Caco-2 (cell line): ENCODE data around the gene ABCA10. TPM values are rescaled to one million over a fixed set of nuclear protein-coding genes. Genes with fewer than 3 reads are reported as not detected.
A peak's percentile ranks its signal among the peaks of the same experiment; 100 is the strongest.

Experiments
- BruUV-seq: library from RNA; stranded (reverse); fragments of 400-500 nt; replicated peaks from 2 replicates; lab custom pipeline; 2021; lab: Mats Ljungman, UMichigan
- CTCF ChIA-PET: fragments of 300-600 bp; sonication (Branson Sonifier 250); formaldehyde crosslinking; loops from one replicate; lab custom pipeline; 2022; ENCODE audit warnings: antibody characterized with exemption; lab: Charles Lee
- POLR2A ChIA-PET: fragments of 300-600 bp; sonication (Branson Sonifier 250); formaldehyde crosslinking; loops from one replicate; lab custom pipeline; 2022; ENCODE audit warnings: antibody characterized with exemption; lab: Charles Lee
- DNase-seq, 2 experiments: peaks; one replicate each; pipeline versions ENCODE4 v3.0.0 to v3.0.0-alpha.2; 2020 to 2022
- H3K27me3 ChIP-seq: replicated peaks from 2 replicates; pipeline ENCODE4 v1.6.0; 2011; ENCODE audit warnings: low read length; ENCODE audit not compliant: control insufficient read depth, insufficient read depth
- H3K36me3 ChIP-seq: 2 replicates; pipeline ENCODE4 v1.5.1; 2011; ENCODE audit warnings: low read length; ENCODE audit not compliant: control insufficient read depth, insufficient read depth
- H3K4me1 ChIP-seq: fragments of 250-450 bp; sonication (Bioruptor Pico); 2 replicates; pipeline ENCODE4 v1.5.1; 2020; ENCODE audit warnings: mild to moderate bottlenecking
- H3K4me3 ChIP-seq: 2 replicates; pipeline ENCODE4 v1.5.1; 2011; ENCODE audit warnings: low read depth, mild to moderate bottlenecking, control low read depth, low read length
- H3K9me3 ChIP-seq: fragments of 250-450 bp; sonication (Bioruptor Pico); 2 replicates; pipeline ENCODE4 v1.5.1; 2020; ENCODE audit warnings: mild to moderate bottlenecking, moderate library complexity
- H3K27ac Mint-ChIP-seq: one replicate; pipeline ENCODE4 v1.8.0; 2022; ENCODE audit warnings: mixed read lengths; ENCODE audit not compliant: unreplicated experiment
- H3K27me3 Mint-ChIP-seq: one replicate; pipeline ENCODE4 v1.8.0; 2022; ENCODE audit warnings: mixed read lengths; ENCODE audit not compliant: insufficient read depth, unreplicated experiment
- H3K36me3 Mint-ChIP-seq: one replicate; pipeline ENCODE4 v1.8.0; 2022; ENCODE audit warnings: mild to moderate bottlenecking, mixed read lengths; ENCODE audit not compliant: insufficient read depth, unreplicated experiment
- H3K4me1 Mint-ChIP-seq: one replicate; pipeline ENCODE4 v1.8.0; 2022; ENCODE audit warnings: low read depth, mixed read lengths; ENCODE audit not compliant: unreplicated experiment
- H3K4me3 Mint-ChIP-seq: one replicate; pipeline ENCODE4 v1.8.0; 2022; ENCODE audit warnings: mild to moderate bottlenecking, moderate library complexity, mixed read lengths; ENCODE audit not compliant: unreplicated experiment
- H3K9me3 Mint-ChIP-seq: one replicate; pipeline ENCODE4 v1.8.0; 2022; ENCODE audit warnings: mixed read lengths; ENCODE audit not compliant: unreplicated experiment
- intact Hi-C: fragments of 100-400 bp; cut with micrococcal nuclease; formaldehyde crosslinking; loops from one replicate; pipeline ENCODE4 v1.10.0; 2022; ENCODE audit not compliant: unreplicated experiment
- total RNA-seq: library from RNA; stranded (reverse); gene quantifications from 2 replicates; pipeline ENCODE4 v1.2.3, GENCODE V29; 2022
- TF ChIP-seq, protein P1 (sequence below), 2 experiments: fragments of 200-600 bp in 1 of 2; IDR thresholded peaks; 1 replicate in 1 of 2; 2 replicates in 1 of 2; pipeline versions ENCODE4 v1.5.1 to v1.8.0; 2011 to 2022; ENCODE audit warnings: antibody characterized with exemption in 1 of 2, control low read depth in 1 of 2, inconsistent platforms in 1 of 2, low read depth in 1 of 2, low read length in 1 of 2, mild to moderate bottlenecking in 1 of 2, moderate library complexity in 1 of 2; ENCODE audit not compliant: insufficient read depth in 1 of 2, severe bottlenecking in 1 of 2, unreplicated experiment in 1 of 2

ABCA10 gene
- total RNA-seq, 1 experiment from 2014 or later = not detected

DNA sequence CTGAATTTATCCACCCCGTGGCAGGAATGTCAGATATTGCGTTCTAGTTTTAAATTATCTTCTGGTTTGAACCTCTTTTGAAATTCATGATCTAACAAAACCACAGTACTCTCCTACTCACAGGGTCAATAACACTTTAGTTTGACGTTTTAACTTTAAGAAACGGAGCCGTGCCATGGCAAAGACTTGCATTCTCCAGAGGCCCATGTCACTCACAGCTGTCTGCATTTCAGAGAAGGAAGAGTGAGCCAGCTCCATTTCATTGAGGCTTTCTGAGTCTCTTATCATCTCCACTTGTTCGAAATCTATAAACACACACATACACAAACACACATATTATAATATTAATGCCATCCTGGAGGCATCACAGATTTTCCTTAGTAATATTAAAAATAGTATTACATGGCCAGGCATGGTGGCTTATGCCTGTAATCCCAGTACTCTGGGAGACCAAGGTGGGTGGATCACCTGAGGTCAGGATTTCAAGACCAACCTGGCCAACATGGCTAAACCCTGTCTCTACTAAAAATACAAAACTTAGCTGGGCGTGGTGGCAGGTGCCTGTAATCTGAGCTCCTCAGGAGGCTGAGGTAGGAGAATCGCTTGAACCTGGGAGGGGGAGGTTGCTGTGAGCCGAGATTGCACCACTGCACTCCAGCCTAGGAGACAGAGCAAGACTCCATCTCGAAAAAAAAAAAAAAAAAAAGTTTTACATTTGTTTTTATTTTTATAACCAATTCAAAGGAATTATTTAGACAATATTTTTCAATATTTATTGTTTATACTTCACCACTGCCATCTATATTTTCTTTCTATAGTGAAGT lies 122.5 kb downstream of the ABCA10 start:
- intact Hi-C loops = no loop called here
- DNase-seq = no peak

GRCh38 chr17:69103557-69104233 lies 124.9 kb downstream of the ABCA10 start:
- Histone ChIP-seq H3K9me3 (no peaks in the 10 kb centered on the region), H3K36me3 (no peaks in the 10 kb centered on the region), H3K27me3 (no peaks in the 10 kb centered on the region), H3K4me3 (no peak overlapping the region), H3K4me1 (peaks cover 19% of the 10 kb centered on the region)
- no TSS peak for BruUV-seq
- intact Hi-C loops = loop anchor here (1.0 kb wide), 2 partner anchors 56 to 325 kb away; no protein-coding TSS in a partner anchor
- Mint-ChIP-seq H3K27ac (peak overlapping the region; percentile 58), H3K36me3 (no peaks in the 10 kb centered on the region), H3K4me1 (peaks cover 7% of the 10 kb centered on the region), H3K27me3 (no peaks in the 10 kb centered on the region), H3K4me3 (peak overlapping the region; percentile 30), H3K9me3 (no peaks in the 10 kb centered on the region)
- TF ChIP-seq, protein P1, sequence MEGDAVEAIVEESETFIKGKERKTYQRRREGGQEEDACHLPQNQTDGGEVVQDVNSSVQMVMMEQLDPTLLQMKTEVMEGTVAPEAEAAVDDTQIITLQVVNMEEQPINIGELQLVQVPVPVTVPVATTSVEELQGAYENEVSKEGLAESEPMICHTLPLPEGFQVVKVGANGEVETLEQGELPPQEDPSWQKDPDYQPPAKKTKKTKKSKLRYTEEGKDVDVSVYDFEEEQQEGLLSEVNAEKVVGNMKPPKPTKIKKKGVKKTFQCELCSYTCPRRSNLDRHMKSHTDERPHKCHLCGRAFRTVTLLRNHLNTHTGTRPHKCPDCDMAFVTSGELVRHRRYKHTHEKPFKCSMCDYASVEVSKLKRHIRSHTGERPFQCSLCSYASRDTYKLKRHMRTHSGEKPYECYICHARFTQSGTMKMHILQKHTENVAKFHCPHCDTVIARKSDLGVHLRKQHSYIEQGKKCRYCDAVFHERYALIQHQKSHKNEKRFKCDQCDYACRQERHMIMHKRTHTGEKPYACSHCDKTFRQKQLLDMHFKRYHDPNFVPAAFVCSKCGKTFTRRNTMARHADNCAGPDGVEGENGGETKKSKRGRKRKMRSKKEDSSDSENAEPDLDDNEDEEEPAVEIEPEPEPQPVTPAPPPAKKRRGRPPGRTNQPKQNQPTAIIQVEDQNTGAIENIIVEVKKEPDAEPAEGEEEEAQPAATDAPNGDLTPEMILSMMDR (IDR thresholded peaks at IDR 0.05; ENCODE audit: insufficient read depth in 1 of 2, low read depth in 1 of 2, low read length in 1 of 2, severe bottlenecking in 1 of 2, unreplicated experiment in 1 of 2) = no peak
- peak; percentile 89 for DNase-seq
- ChIA-PET POLR2A (no interaction called here), CTCF (interaction anchor here (0.8 to 2.7 kb wide), 2 partner anchors 19 to 903 kb away, joined by 3 to 7 read pairs; no protein-coding TSS in a partner anchor)

More for the DNA sequence above, 122.5 kb downstream of the ABCA10 start:
- peaks cover 19% of the 10 kb centered on the region for H3K4me1 ChIP-seq
- Mint-ChIP-seq H3K36me3 (no peaks in the 10 kb centered on the region), H3K27me3 (no peaks in the 10 kb centered on the region), H3K4me3 (no peak overlapping the region), H3K9me3 (no peaks in the 10 kb centered on the region), H3K4me1 (peaks cover 7% of the 10 kb centered on the region), H3K27ac (no peak overlapping the region)
- no TSS peak for BruUV-seq
- no peaks in the 10 kb centered on the region for H3K27me3 ChIP-seq
- no peaks in the 10 kb centered on the region for H3K9me3 ChIP-seq
- no peaks in the 10 kb centered on the region for H3K36me3 ChIP-seq
- no peak overlapping the region for H3K4me3 ChIP-seq
- TF ChIP-seq, protein P1 (IDR thresholded peaks at IDR 0.05; ENCODE audit: insufficient read depth in 1 of 2, low read depth in 1 of 2, low read length in 1 of 2, severe bottlenecking in 1 of 2, unreplicated experiment in 1 of 2) = no peak
- CTCF ChIA-PET = no interaction called here
- POLR2A ChIA-PET = no interaction called here

- intact Hi-C loops = no loop called here
- BruUV-seq = no TSS peak
- no peaks in the 10 kb centered on the region for H3K27me3 ChIP-seq
- no peak overlapping the region for H3K4me3 ChIP-seq
- no peak for DNase-seq
- TF ChIP-seq, protein P1 (IDR thresholded peaks at IDR 0.05; ENCODE audit: insufficient read depth in 1 of 2, low read depth in 1 of 2, low read length in 1 of 2, severe bottlenecking in 1 of 2, unreplicated experiment in 1 of 2) = no peak
- H3K9me3 ChIP-seq = no peaks in the 10 kb centered on the region
- Mint-ChIP-seq H3K9me3 (no peaks in the 10 kb centered on the region), H3K36me3 (no peaks in the 10 kb centered on the region), H3K4me1 (peaks cover under 1% of the 10 kb centered on the region), H3K27me3 (no peaks in the 10 kb centered on the region), H3K27ac (no peak overlapping the region), H3K4me3 (no peak overlapping the region)
- H3K4me1 ChIP-seq = peaks cover 14% of the 10 kb centered on the region; the same call in 1 of the 2 replicates
- ChIA-PET POLR2A (no interaction called here), CTCF (no interaction called here)
- H3K36me3 ChIP-seq = no peaks in the 10 kb centered on the region
Measured at GRCh38 chr17:69098625-69099024, 130.0 kb downstream of the ABCA10 start.
